NK-92 (cell line): ENCODE measurements around the gene GSG1L.

Source experiments
- DNase-seq: peaks from one replicate; lab custom pipeline; 2025; ENCODE audit not compliant: unreplicated experiment; lab: John Stamatoyannopoulos, UW

Gene GSG1L

GRCh38 chr16:27859020-27859419, 204.5 kb downstream of the GSG1L start:
- no peak for DNase-seq

- no peak for DNase-seq
Measured at GRCh38 chr16:27853651-27854050, 209.9 kb downstream of the GSG1L start.

- DNase-seq, result no peak
Measured at GRCh38 chr16:27853101-27853500, 210.4 kb downstream of the GSG1L start.

- DNase-seq, result no peak
Measured at GRCh38 chr16:27852681-27853080, 210.8 kb downstream of the GSG1L start.

- no peak for DNase-seq
Measured at GRCh38 chr16:27852116-27852515, 211.4 kb downstream of the GSG1L start.

GRCh38 chr16:27851586-27851985, 211.9 kb downstream of the GSG1L start:
- DNase-seq, result no peak

- DNase-seq, result no peak
Measured at GRCh38 chr16:27849621-27850020, 213.9 kb downstream of the GSG1L start.

GRCh38 chr16:27847030-27847550, 216.4 kb downstream of the GSG1L start:
- DNase-seq, result no peak

GRCh38 chr16:27844826-27845225, 218.7 kb downstream of the GSG1L start:
- DNase-seq, result no peak

- DNase-seq, result no peak
Measured at GRCh38 chr16:27843800-27844199, 219.7 kb downstream of the GSG1L start.

GRCh38 chr16:27841911-27842310, 221.6 kb downstream of the GSG1L start:
- DNase-seq, result no peak

- no peak for DNase-seq
Measured at GRCh38 chr16:27841061-27841801, 222.3 kb downstream of the GSG1L start.

GRCh38 chr16:27840311-27841060, 223.0 kb downstream of the GSG1L start:
- no peak for DNase-seq

- DNase-seq, result no peak
Measured at GRCh38 chr16:27839419-27839818, 224.1 kb downstream of the GSG1L start.

GRCh38 chr16:27838536-27839175, 224.9 kb downstream of the GSG1L start:
- no peak for DNase-seq

- DNase-seq, result no peak
Measured at GRCh38 chr16:27829975-27830374, 233.5 kb downstream of the GSG1L start.

- DNase-seq, result no peak
Measured at GRCh38 chr16:27828671-27829070, 234.8 kb downstream of the GSG1L start.

- DNase-seq, result no peak
Measured at GRCh38 chr16:27827765-27828164, 235.7 kb downstream of the GSG1L start.

- no peak for DNase-seq
Measured at GRCh38 chr16:27826893-27827289, 236.6 kb downstream of the GSG1L start.

GRCh38 chr16:27826081-27826892, 237.2 kb downstream of the GSG1L start:
- DNase-seq, result no peak

- no peak for DNase-seq
Measured at GRCh38 chr16:27824786-27825185, 238.7 kb downstream of the GSG1L start.
